GM23338 (cell line): Measurements from ENCODE around the gene TRNAU1AP. TPM values are rescaled to one million over a fixed set of nuclear protein-coding genes. Genes with fewer than 3 reads are reported as not detected.

Experiments used
- ATAC-seq: fragments of 200-7000 bp; cut with Tn5 transposase; 3 replicates; pipeline ENCODE4 v1.9.1; 2020
- DNase-seq: peaks from one replicate; pipeline ENCODE4 v3.0.0-alpha.2; 2015; ENCODE audit warnings: low spot score
- H2AFZ ChIP-seq: fragments of 200-600 bp; sonication (generic); 2 replicates; pipeline ENCODE4 v1.8.0; 2016; ENCODE audit warnings: antibody characterized with exemption, mild to moderate bottlenecking, moderate library complexity
- H3F3A ChIP-seq: fragments of 200-600 bp; sonication (generic); replicated peaks from 2 replicates; pipeline ENCODE4 v1.8.0; 2017; ENCODE audit warnings: antibody characterized with exemption, mixed run types, low read depth
- H3K27ac ChIP-seq: fragments of 200-600 bp; sonication (generic); 2 replicates; pipeline ENCODE4 v1.6.1; 2016; ENCODE audit warnings: low read depth
- H3K27me3 ChIP-seq: fragments of 200-600 bp; sonication (generic); 2 replicates; pipeline ENCODE4 v1.8.0; 2016; ENCODE audit warnings: mild to moderate bottlenecking, mixed run types, moderate library complexity; ENCODE audit not compliant: insufficient read depth
- H3K36me3 ChIP-seq: fragments of 200-600 bp; sonication (generic); 2 replicates; pipeline ENCODE4 v1.8.0; 2016; ENCODE audit warnings: mild to moderate bottlenecking; ENCODE audit not compliant: insufficient read depth
- H3K4me1 ChIP-seq: fragments of 200-600 bp; sonication (generic); 2 replicates; pipeline ENCODE4 v1.8.0; 2016; ENCODE audit warnings: mild to moderate bottlenecking, moderate library complexity; ENCODE audit not compliant: insufficient read depth
- H3K4me2 ChIP-seq: fragments of 200-600 bp; sonication (generic); 2 replicates; pipeline ENCODE4 v1.7.1; 2017; ENCODE audit warnings: mixed run types
- H3K4me3 ChIP-seq: fragments of 200-600 bp; sonication (generic); 2 replicates; pipeline ENCODE4 v1.6.1; 2016; ENCODE audit warnings: mixed run types
- H3K79me2 ChIP-seq: fragments of 200-600 bp; sonication (generic); replicated peaks from 2 replicates; pipeline ENCODE4 v1.8.0; 2017; ENCODE audit warnings: mild to moderate bottlenecking; ENCODE audit not compliant: insufficient read depth
- H3K9me2 ChIP-seq: fragments of 200-600 bp; sonication (generic); 2 replicates; pipeline ENCODE4 v1.8.0; 2017; ENCODE audit not compliant: insufficient read depth
- H4K20me1 ChIP-seq: fragments of 200-600 bp; sonication (generic); replicated peaks from 2 replicates; pipeline ENCODE4 v1.8.0; 2017; ENCODE audit warnings: mild to moderate bottlenecking; ENCODE audit not compliant: insufficient read depth
- H3K27ac Mint-ChIP-seq: 2 replicates; pipeline ENCODE4 v1.8.0; 2020; ENCODE audit warnings: inconsistent platforms, mild to moderate bottlenecking, moderate library complexity, mixed read lengths
- H3K27me3 Mint-ChIP-seq: 3 replicates; pipeline ENCODE4 v1.8.0; 2022; ENCODE audit warnings: low read depth, mild to moderate bottlenecking, moderate library complexity, mixed read lengths, inconsistent platforms; ENCODE audit not compliant: insufficient read depth, poor library complexity
- H3K36me3 Mint-ChIP-seq: 3 replicates; pipeline ENCODE4 v1.8.0; 2021; ENCODE audit warnings: low read depth, mild to moderate bottlenecking, inconsistent platforms, moderate library complexity, mixed read lengths
- H3K4me1 Mint-ChIP-seq: 3 replicates; pipeline ENCODE4 v1.8.0; 2020; ENCODE audit warnings: mild to moderate bottlenecking, inconsistent platforms, mixed read lengths
- H3K4me3 Mint-ChIP-seq: 3 replicates; pipeline ENCODE4 v1.8.0; 2021; ENCODE audit warnings: moderate library complexity, mild to moderate bottlenecking, inconsistent platforms, mixed read lengths
- H3K9me3 Mint-ChIP-seq: 3 replicates; pipeline ENCODE4 v1.8.0; 2020; ENCODE audit warnings: moderate library complexity, mild to moderate bottlenecking, inconsistent platforms, mixed read lengths
- CREB1 ChIP-seq: fragments of 250-450 bp; sonication (Bioruptor Pico); IDR thresholded peaks from 2 replicates; pipeline ENCODE4 v1.5.0; 2020; ENCODE audit warnings: low read depth, mild to moderate bottlenecking, moderate library complexity
- EZH2 ChIP-seq: fragments of 200-600 bp; sonication (generic); IDR thresholded peaks from one replicate; pipeline ENCODE4 v1.8.0; 2017; ENCODE audit warnings: antibody characterized with exemption, mild to moderate bottlenecking, low read depth; ENCODE audit not compliant: unreplicated experiment
- EZH2phosphoT487 ChIP-seq: fragments of 200-600 bp; sonication (generic); IDR thresholded peaks from one replicate; pipeline ENCODE4 v1.8.1; 2018; ENCODE audit warnings: antibody characterized with exemption; ENCODE audit not compliant: unreplicated experiment
- JUNB ChIP-seq: IDR thresholded peaks from one replicate; pipeline ENCODE4 v1.6.1; 2016; ENCODE audit warnings: antibody characterized with exemption; ENCODE audit not compliant: unreplicated experiment
- NANOG ChIP-seq: IDR thresholded peaks from 2 replicates; pipeline ENCODE4 v1.6.1; 2016; ENCODE audit warnings: antibody characterized with exemption, borderline replicate concordance
- POLR2AphosphoS5 ChIP-seq: IDR thresholded peaks from 2 replicates; pipeline ENCODE4 v1.6.1; 2016; ENCODE audit warnings: antibody characterized with exemption, low read depth
- STAT1 ChIP-seq: IDR thresholded peaks from one replicate; pipeline ENCODE4 v1.6.1; 2016; ENCODE audit warnings: antibody characterized with exemption; ENCODE audit not compliant: unreplicated experiment
- ZNF114 ChIP-seq: fragments of 250-450 bp; sonication (Bioruptor Pico); IDR thresholded peaks from 2 replicates; pipeline ENCODE4 v1.5.0; 2020; ENCODE audit warnings: mild to moderate bottlenecking, moderate library complexity
- ZNF331 ChIP-seq: fragments of 250-450 bp; sonication (Bioruptor Pico); IDR thresholded peaks from 2 replicates; pipeline ENCODE4 v1.5.0; 2020; ENCODE audit warnings: low read depth, mild to moderate bottlenecking, moderate library complexity
- polyA plus RNA-seq: library from polyadenylated mRNA; unstranded; fragments of >200 nt; fragmentation: Nextera tagmentation; extraction: Ambion mirVana; gene quantifications from 2 replicates; pipeline ENCODE4 v1.2.1, GENCODE V29; 2016
- total RNA-seq: library from RNA; depleted of rRNA; stranded (reverse); fragments of >200 nt; shearing (Covaris generic); gene quantifications from 2 replicates; pipeline ENCODE4 v1.2.3, GENCODE V29; 2014
- TF ChIP-seq, protein P1 (sequence below), 2 experiments: fragments of 200-600 bp in 1 of 2; sonication (generic) in 1 of 2; conservative IDR thresholded peaks; 2 replicates each; pipeline versions ENCODE4 v1.5.1 to v1.6.1; 2016 to 2017; ENCODE audit warnings: antibody characterized with exemption in 2 of 2, low read depth in 2 of 2, mild to moderate bottlenecking in 2 of 2, moderate library complexity in 1 of 2
- TF ChIP-seq, protein P2 (sequence below): fragments of 250-450 bp; sonication (Bioruptor Pico); IDR thresholded peaks from 2 replicates; pipeline ENCODE4 v1.5.0; 2020; ENCODE audit warnings: mild to moderate bottlenecking, moderate library complexity

Gene TRNAU1AP
- total and polyA plus RNA-seq, 2 experiments from 2014 or later = 20.3 to 42.1 TPM

DNA sequence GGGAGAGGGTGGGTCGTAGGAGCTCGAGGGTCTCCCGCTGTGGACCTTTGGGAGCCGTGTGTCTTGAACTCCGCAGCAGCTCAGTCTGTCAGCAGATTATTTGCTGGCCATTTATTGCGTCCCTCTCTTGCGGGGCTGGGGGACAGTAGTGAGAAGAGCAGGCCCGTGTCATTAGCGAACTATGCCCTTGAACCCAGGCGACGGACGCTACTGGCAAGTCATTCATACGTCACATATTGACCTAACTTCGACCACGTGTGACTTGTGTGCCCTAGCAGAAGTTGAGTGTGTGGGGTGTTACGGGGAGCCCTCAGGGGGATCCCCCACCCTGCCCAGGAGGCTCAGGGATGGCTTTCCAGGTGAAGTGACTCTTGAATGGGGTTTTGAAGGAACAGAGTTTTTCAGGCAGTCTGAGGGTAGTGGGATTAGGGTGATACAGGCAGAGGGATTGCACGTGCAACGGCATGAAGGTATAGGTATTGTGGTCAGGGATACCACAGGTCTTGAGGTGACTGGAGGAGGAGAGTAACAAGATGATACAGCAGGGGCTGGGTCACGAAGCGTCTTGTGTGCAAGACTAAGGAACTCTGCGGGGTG lies 34.0 kb upstream of the TRNAU1AP start:
- peak overlapping the region; percentile 76; the same call in 1 of the 2 replicates for H2AFZ ChIP-seq
- H3K27me3 ChIP-seq = no peaks in the 10 kb centered on the region
- Mint-ChIP-seq H3K27ac (peak overlapping the region; percentile 97), H3K4me1 (peaks cover 44% of the 10 kb centered on the region), H3K9me3 (peaks cover 12% of the 10 kb centered on the region; the same call in 2 of the 3 replicates), H3K27me3 (peaks cover 34% of the 10 kb centered on the region), H3K4me3 (peak overlapping the region; percentile 84), H3K36me3 (peaks cover 45% of the 10 kb centered on the region)
- H4K20me1 ChIP-seq = peaks cover 25% of the 10 kb centered on the region; the same call in 1 of the 2 replicates
- peak overlapping the region; percentile 92 for H3K27ac ChIP-seq
- TF ChIP-seq POLR2AphosphoS5 (no peak), CREB1 (peak; percentile 85)
- DNase-seq (no peak), ATAC-seq (no peak)
- H3K4me3 ChIP-seq = peak overlapping the region; percentile 87
- peaks cover 27% of the 10 kb centered on the region for H3K4me1 ChIP-seq
- peaks cover under 1% of the 10 kb centered on the region; the same call in 1 of the 2 replicates for H3K36me3 ChIP-seq
- peaks cover 46% of the 10 kb centered on the region for H3F3A ChIP-seq
- peak overlapping the region; percentile 99 for H3K4me2 ChIP-seq
- H3K9me2 ChIP-seq = no peaks in the 10 kb centered on the region
- H3K79me2 ChIP-seq = peaks cover 53% of the 10 kb centered on the region

DNA sequence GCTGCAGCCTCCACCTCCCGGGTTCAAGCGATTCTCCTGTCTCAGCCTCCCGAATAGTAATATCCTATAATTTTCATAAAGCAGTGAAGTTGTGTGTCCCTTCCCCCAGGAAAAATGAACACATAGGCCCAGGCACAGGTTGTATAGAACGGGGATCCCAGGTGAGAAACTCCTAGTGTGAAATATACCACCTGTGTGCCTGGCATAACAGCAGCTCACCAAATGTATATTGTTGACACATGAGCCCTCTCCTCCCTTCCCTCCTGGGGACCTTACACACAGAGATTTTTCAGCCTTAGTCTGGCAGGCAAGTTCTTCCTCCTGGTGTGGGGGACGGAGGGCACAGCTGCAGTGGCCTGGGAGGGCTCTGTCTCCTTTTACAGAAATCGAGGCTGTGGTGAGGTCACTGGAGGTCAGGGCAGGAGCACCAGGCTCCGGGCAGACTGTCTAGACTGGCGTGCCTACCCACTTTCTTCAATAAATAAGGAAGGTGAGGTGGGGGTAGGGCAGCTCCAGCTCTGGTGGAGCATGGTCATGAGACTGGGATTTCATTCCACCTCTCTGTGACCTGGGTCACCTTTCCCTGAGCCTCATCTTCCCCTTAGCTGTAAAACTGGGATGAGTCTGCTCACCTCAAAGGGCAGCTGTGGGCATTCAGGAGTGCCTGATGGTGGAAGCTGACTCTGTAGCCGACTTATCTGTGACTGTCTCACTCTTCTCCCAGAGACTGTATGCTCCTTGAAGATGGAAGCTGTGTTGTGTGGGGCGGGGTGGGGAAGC lies 32.7 kb upstream of the TRNAU1AP start:
- H3K27ac Mint-ChIP-seq = 0 out of 2 replicates have a peak overlapping the region, but pooled peaks have one; percentile 57
- ATAC-seq = no peak
- TF ChIP-seq JUNB (no peak), EZH2phosphoT487 (no peak), ZNF114 (CRISPR knock-in tag) (no peak), POLR2AphosphoS5 (no peak), STAT1 (no peak), CREB1 (no peak), ZNF331 (no peak), NANOG (no peak), EZH2 (no peak)
- TF ChIP-seq, protein P1, sequence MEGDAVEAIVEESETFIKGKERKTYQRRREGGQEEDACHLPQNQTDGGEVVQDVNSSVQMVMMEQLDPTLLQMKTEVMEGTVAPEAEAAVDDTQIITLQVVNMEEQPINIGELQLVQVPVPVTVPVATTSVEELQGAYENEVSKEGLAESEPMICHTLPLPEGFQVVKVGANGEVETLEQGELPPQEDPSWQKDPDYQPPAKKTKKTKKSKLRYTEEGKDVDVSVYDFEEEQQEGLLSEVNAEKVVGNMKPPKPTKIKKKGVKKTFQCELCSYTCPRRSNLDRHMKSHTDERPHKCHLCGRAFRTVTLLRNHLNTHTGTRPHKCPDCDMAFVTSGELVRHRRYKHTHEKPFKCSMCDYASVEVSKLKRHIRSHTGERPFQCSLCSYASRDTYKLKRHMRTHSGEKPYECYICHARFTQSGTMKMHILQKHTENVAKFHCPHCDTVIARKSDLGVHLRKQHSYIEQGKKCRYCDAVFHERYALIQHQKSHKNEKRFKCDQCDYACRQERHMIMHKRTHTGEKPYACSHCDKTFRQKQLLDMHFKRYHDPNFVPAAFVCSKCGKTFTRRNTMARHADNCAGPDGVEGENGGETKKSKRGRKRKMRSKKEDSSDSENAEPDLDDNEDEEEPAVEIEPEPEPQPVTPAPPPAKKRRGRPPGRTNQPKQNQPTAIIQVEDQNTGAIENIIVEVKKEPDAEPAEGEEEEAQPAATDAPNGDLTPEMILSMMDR (conservative IDR thresholded peaks at IDR 0.05; ENCODE audit: low read depth in 2 of 2) = no peak
- TF ChIP-seq, protein P2, sequence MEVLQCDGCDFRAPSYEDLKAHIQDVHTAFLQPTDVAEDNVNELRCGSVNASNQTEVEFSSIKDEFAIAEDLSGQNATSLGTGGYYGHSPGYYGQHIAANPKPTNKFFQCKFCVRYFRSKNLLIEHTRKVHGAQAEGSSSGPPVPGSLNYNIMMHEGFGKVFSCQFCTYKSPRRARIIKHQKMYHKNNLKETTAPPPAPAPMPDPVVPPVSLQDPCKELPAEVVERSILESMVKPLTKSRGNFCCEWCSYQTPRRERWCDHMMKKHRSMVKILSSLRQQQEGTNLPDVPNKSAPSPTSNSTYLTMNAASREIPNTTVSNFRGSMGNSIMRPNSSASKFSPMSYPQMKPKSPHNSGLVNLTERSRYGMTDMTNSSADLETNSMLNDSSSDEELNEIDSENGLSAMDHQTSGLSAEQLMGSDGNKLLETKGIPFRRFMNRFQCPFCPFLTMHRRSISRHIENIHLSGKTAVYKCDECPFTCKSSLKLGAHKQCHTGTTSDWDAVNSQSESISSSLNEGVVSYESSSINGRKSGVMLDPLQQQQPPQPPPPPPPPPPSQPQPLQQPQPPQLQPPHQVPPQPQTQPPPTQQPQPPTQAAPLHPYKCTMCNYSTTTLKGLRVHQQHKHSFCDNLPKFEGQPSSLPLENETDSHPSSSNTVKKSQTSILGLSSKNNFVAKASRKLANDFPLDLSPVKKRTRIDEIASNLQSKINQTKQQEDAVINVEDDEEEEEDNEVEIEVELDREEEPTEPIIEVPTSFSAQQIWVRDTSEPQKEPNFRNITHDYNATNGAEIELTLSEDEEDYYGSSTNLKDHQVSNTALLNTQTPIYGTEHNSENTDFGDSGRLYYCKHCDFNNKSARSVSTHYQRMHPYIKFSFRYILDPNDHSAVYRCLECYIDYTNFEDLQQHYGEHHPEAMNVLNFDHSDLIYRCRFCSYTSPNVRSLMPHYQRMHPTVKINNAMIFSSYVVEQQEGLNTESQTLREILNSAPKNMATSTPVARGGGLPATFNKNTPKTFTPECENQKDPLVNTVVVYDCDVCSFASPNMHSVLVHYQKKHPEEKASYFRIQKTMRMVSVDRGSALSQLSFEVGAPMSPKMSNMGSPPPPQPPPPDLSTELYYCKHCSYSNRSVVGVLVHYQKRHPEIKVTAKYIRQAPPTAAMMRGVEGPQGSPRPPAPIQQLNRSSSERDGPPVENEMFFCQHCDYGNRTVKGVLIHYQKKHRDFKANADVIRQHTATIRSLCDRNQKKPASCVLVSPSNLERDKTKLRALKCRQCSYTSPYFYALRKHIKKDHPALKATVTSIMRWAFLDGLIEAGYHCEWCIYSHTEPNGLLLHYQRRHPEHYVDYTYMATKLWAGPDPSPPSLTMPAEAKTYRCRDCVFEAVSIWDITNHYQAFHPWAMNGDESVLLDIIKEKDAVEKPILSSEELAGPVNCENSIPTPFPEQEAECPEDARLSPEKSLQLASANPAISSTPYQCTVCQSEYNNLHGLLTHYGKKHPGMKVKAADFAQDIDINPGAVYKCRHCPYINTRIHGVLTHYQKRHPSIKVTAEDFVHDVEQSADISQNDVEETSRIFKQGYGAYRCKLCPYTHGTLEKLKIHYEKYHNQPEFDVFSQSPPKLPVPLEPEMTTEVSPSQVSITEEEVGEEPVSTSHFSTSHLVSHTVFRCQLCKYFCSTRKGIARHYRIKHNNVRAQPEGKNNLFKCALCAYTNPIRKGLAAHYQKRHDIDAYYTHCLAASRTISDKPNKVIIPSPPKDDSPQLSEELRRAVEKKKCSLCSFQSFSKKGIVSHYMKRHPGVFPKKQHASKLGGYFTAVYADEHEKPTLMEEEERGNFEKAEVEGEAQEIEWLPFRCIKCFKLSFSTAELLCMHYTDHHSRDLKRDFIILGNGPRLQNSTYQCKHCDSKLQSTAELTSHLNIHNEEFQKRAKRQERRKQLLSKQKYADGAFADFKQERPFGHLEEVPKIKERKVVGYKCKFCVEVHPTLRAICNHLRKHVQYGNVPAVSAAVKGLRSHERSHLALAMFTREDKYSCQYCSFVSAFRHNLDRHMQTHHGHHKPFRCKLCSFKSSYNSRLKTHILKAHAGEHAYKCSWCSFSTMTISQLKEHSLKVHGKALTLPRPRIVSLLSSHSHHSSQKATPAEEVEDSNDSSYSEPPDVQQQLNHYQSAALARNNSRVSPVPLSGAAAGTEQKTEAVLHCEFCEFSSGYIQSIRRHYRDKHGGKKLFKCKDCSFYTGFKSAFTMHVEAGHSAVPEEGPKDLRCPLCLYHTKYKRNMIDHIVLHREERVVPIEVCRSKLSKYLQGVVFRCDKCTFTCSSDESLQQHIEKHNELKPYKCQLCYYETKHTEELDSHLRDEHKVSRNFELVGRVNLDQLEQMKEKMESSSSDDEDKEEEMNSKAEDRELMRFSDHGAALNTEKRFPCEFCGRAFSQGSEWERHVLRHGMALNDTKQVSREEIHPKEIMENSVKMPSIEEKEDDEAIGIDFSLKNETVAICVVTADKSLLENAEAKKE (CRISPR knock-in tag) = no peak

More for the DNA sequence above, 32.7 kb upstream of the TRNAU1AP start:
- Mint-ChIP-seq H3K27me3 (peaks cover 22% of the 10 kb centered on the region), H3K36me3 (peaks cover 42% of the 10 kb centered on the region), H3K4me3 (peak overlapping the region; percentile 62), H3K9me3 (peaks cover 2% of the 10 kb centered on the region; the same call in 1 of the 3 replicates), H3K4me1 (peaks cover 51% of the 10 kb centered on the region)
- Histone ChIP-seq H3K4me3 (no peak overlapping the region; the same call in 1 of the 2 replicates), H3K36me3 (peaks cover 8% of the 10 kb centered on the region), H3K27ac (no peak overlapping the region), H4K20me1 (peaks cover 33% of the 10 kb centered on the region), H3K27me3 (no peaks in the 10 kb centered on the region), H2AFZ (no peak overlapping the region), H3K4me1 (peaks cover 27% of the 10 kb centered on the region), H3K4me2 (no peak overlapping the region), H3F3A (peaks cover 37% of the 10 kb centered on the region), H3K79me2 (peaks cover 66% of the 10 kb centered on the region), H3K9me2 (no peaks in the 10 kb centered on the region)
- DNase-seq = no peak
